ENCODE results near the gene WRNIP1.

- TF ChIP-seq PCBP2 (optimal IDR thresholded peaks at IDR 0.05; ENCODE audit: low read depth, low read length, poor library complexity, severe bottlenecking) (no peak), RXRA (CRISPR knock-in tag; IDR thresholded peaks at IDR 0.05) (no peak), ZSCAN30 (CRISPR knock-in tag; IDR thresholded peaks at IDR 0.05) (no peak), RAD21 (CRISPR knock-in tag; IDR thresholded peaks at IDR 0.05) (no peak), PRDM15 (CRISPR knock-in tag; IDR thresholded peaks at IDR 0.05) (no peak), MXI1 (IDR thresholded peaks at IDR 0.05; ENCODE audit: borderline replicate concordance, low read depth, low read length) (no peak), POLR2A (IDR thresholded peaks at IDR 0.05; ENCODE audit: insufficient read depth in 1 of 2, low read depth in 2 of 2, low read length in 2 of 2) (no peak)
These were observed 30.8 kb downstream of the WRNIP1 start for GRCh38 chr6:2795956-2796355.

Data from HepG2 (cell line).